Stimulated activated CD8-positive, alpha-beta memory T cell treated with anti-CD3 and anti-CD28 coated beads, Interleukin-4, amount 100 ng/mL, for 48 hours (primary cell): ENCODE results near the gene PRR35.

Experiments used
- DNase-seq: peaks from one replicate; pipeline ENCODE4 v3.0.0-alpha.2; 2020

The PRR35 gene

DNA sequence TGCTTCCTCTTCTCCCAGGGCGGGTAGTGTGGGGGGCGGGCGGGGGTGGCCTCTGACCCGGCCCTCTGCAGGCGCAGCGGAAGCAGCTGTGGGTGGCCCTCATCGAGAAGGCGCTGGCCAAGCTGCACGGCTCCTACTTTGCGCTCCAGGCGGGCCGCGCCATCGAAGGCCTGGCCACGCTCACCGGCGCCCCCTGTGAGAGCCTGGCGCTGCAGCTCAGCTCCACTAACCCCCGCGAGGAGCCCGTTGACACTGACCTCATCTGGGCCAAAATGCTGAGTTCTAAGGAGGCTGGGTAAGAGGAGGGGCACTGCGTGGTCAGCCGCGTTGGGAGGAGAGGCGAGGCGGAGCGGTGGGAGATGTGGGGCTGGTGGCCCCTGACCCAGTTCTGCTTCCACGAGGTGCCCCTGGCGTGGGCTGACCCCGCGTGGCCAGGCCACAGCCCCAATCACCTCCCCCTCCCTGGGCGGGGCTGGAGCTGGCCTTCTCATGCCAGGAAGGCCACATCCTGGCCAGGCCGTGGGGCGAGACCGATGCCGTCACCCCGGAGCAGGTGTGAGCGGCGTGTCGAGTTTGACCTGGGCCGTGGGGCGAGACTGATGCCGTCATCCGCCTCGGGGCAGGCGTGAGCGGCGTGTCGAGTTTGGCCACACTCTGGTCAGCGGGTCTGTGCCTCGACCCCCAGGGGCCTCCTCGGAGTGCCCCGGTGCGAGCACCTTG, 10.5 kb upstream of the PRR35 start:
- DNase-seq: no peak

DNA sequence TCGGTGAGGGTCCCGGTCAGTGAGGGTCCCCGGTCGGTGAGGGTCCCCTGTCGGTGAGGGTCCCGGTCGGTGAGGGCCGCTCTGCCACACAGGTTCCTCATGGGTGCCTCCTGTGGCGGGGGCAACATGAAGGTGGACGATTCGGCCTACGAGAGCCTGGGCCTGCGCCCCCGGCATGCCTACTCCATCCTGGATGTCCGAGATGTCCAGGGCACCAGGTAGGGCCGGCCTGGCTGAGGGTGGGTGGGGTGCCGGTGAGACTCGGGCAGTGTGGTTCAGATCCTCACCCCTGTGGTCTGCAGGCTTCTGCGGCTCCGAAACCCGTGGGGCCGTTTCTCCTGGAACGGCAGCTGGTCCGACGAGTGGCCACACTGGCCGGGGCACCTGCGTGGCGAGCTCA, 9.0 kb upstream of the PRR35 start:
- no peak for DNase-seq

DNA sequence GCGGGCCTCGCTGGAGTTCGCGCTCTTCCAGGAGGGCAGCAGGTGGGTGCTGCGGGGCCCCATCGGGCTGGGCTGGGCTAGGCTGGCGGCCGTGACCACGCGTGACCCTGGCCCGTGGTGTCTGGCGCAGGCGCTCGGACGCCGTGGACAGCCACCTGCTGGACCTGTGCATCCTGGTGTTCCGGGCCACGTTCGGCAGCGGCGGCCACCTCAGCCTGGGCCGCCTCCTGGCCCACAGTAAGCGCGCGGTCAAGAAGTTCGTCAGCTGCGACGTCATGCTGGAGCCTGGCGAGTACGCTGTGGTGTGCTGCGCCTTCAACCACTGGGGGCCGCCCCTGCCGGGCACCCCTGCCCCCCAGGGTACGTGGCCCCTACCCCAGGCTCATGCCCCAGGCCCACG, 8.0 kb upstream of the PRR35 start:
- DNase-seq: no peak

DNA sequence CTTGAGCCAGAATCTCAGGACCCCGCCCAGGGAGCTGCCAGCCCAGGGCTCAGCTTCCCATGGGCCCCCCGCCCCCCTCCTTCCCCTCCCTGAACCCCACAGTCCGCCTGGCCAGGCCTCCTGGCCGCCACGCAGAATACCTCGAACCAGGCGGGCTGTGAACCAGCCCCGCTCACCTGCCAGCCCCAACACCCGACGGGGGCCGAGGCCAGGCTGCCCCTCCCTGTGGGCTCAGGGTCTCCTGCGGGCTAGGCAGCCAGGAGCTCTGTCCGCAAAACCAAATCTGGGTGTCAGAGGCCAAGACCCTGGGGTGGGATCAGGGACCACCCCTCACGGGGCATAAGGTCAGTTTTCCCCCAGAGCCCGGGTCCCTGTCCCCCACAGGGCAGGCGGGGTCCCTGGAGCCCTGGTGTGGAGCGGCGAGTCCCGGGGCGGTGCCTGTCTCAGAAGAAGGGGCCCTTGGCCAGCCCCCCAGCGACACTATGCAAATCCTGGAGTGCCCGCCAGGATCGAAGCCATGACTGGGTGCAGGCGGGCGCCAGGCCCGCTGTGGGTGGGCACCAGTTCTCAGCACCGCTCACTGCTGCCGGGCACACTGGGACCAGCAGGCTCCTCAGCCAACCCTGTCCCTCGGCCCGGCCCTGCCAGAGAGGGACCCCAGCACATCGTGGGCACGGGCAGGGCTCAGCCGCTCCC, 6.4 kb upstream of the PRR35 start:
- no peak for DNase-seq

DNA sequence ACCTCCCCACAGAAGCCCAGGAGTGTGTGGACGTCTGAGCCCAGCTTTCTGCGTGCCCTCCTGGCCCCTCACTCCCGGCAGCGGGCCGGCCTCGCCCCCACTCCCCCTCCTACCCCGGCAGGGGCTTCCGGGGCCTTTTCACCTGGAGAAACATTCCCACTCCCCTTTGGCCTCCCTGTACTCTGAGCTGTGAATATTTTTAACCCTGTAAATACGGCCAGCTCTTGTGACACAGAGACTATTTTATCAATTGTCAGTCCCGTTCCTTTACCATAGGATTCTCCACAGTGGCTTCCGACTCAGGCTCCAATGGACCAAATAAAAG, 5.9 kb upstream of the PRR35 start:
- DNase-seq: no peak

GRCh38 chr16:554640-555365, 5.4 kb upstream of the PRR35 start:
- no peak for DNase-seq

GRCh38 chr16:555528-556473, 4.4 kb upstream of the PRR35 start:
- DNase-seq: no peak

DNA sequence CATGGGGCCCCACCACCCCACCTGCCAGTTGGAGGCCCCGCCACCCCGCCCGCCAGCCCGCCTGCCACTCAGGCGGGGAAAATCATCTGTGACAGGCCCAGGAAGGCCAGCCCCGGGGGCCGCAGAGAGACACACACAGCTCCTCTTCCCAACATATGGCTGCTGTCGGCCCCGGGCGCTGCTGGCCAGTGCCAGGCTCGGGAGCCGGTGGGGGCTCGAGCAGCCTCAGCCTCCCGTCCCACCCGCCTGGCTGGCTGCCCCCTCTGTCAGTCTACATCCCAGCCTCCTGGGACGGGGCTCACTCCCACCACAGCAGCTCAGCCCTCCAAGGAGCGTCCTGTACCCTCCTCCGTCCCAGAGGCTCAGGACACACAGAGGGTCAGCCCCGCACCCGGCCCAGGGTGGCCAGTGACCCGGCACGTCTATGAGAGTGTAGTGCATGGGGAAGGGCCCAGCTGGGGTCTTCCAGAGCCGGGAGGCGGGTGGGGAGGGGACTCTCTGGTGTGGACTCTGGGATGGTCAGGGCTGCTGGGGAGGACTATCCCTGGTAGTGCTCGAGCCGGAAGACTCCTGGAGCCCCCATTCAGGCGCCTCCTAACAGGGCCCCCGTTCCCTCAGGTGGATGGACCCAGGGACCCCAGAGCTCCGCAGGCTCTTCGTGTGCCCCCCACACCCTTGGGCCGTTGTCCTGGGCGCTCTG, 3.6 kb upstream of the PRR35 start:
- DNase-seq: no peak

DNA sequence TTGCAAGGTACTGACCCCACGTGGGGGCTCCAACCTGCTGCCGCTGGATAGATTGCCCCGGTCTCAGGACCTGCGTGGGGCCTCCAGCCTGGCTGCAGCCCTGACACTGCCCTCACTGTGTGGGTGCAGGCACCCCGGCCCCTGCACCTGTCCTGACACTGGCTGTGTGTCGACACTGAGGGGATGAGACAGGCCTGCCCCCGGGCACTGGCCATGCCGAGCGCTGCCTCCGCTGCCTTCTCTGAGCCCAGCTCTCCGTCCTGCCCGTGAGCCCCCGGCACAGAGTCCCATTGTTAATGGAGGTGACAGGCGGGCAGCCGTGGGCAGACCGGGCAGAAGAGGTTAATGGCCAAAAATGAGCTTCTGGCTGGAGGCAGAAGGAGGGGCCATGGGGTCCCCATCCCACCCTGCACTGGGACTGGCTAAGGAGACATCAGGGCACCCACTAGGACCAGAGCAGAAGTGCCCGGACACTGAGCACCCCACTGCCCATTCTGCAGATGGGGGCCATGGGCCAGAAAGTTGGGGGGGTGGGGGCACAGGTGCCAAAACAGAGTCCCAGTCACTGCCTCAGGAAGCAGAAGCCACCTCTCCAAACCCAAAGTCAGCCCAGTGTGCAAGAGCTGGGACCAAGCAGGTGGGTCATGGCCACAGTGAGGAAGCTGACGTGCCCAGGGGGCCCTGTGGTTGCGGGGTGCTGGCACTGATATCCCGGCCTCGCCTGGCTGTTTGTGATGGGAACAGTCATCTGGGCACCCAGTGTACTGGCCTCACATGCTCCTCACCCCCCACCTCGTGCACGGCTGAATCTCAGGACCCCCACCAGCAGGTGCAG, 2.5 kb upstream of the PRR35 start:
- no peak for DNase-seq

DNA sequence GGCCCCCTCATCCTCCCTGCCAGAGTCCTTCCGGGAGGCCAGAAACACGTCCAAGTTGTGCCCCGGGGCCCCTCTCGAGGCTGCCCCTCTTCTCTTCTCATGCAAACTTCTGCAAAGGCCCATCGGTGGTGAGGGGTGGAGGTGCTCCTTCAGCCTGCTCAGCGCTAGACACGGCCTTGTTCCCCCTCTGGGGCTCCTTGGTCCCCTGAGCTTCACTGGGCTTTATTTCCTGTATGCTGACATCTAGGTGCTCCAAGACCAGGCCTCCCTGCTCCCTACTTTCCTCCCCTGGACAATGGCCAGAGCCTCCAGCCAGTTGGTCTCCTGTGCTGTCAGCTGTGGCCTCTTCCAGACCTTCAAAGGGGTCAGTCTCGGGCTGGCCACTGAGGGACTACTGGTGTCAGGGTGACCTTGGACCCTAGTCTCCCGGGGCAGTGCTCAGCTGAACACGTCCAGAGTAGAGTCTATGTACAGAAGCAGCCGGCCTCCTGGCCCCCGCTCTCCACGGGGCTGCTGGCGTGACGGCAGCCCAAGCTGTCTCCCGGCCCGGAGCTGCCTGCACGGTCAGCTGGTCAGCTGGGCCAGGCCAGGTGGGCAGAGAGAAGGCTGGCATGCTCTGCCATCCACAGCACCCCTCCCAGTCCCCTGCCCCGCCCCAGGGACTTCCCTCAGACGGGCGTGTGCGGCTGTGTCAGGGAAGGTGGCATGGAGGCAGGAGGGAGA, 1.7 kb upstream of the PRR35 start:
- DNase-seq: no peak

- DNase-seq: no peak
These were observed 1.2 kb upstream of the PRR35 start for GRCh38 chr16:559021-559380.

DNA sequence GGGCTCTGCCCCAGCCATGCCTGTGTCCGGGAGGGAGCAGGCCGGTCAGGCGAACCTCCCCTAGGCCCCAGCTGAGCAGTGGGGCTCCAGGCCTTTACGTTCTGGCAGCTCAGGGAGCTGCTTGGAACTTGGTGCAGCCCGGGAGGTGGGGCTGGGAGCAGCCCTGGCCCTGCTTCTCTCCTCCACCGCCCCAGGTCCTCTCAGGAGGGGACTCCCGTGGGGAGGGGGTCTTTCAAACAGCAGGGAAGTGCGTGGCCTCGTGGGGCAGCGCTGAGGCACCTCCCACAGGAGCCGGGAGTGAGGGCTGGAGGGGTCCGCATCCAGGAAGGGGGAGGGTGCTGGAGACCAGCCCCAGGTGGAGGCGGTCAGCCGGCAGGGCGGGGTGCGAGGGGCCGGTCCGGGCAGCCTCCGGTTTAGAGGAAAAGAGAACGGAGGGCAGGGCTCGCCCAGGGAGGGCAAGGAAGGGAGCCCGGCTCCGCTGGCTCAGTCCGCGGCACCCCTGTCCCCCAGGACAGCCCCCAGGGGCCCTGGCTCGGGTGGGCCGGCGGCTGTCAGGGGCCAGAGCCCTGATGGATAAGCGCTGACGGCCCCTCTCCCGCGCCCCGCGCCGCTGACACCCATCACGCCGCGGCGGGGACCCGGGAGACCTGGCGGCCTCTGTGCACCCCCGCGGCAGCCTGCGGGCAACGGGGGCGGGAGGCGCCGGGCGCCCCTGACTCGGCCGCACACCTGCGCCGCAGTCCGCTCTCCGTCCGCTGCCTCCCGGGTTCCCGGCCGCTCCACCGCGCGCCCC, 587 bp upstream of the PRR35 start:
- DNase-seq: no peak

GRCh38 chr16:560701-561412, 663 bp downstream of the PRR35 start:
- DNase-seq: no peak

- DNase-seq: no peak
These were observed 1.2 kb downstream of the PRR35 start for GRCh38 chr16:561413-561794.

DNA sequence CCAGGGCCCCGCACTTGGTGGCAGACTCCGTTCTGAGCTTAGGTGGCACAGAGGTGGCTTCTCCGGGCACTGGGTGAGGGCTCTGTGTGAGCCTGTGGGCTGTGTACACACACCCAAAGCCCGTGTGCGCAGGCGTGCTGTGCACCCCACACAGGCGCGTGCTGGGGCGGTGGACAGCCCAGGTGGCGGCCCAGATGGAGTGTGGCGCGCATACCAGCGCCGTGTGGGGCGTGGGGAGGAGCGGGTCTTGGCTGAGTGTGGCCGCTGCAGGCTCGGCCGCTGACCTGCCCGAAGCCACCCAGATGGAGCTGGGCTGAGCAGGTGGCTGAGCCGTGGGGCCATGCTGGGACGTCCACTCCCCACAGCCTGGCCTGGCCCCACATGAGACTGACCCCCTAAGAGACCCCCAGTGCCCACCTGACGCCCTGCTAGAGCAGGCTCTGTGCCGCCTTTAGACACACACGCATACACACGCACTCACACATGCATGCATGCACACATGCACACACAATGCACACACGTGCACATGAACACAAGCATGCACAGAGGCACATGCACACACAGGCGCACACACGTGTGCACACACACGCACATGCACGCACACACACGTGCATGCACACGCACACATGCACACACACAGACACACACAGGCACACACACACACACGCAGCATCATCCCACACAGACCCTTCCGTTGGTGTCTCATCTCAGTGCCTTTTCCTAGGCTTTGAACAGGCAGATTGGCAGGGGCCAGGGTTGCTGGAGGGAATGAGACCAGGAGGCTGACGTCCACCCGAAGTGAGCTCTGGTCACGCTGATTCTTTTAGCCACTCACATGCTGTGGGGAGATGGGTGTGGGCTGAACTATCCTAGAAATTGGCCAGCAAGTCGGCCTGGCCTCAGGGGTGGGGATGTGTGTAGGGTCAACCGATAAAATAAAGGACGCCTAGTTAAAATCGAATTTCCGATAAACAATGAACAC, 2.1 kb downstream of the PRR35 start:
- no peak for DNase-seq

DNA sequence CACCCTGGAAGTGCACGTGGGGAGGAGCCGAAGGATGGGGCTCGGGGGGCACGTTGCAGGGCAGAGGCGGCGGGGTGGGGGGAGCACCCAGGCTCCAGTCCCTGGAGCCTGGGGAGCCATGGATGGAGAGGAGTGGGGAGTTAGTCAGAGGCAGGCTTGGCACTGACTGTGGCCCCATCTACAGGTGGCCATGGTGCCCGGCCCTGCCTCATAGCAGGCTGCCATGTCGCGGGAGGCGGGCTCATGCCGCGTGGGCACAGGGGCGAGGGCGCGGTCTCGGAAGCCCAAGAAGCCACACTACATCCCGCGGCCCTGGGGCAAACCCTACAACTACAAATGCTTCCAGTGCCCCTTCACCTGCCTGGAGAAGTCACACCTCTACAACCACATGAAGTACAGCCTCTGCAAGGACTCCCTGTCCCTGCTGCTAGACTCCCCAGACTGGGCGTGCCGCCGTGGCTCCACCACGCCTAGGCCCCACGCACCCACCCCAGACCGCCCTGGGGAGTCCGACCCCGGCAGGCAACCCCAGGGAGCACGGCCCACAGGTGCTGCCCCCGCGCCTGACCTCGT, 3.0 kb downstream of the PRR35 start:
- DNase-seq: no peak

GRCh38 chr16:564690-565418, 4.7 kb downstream of the PRR35 start:
- DNase-seq: no peak
